ENCODE results near the gene RHOXF2B. TPM values are rescaled to one million over a fixed set of nuclear protein-coding genes. Genes with fewer than 3 reads are reported as not detected.
"Not testable (repeated sequence)": the region's sequence is repeated elsewhere in the genome, so short reads cannot be mapped to it uniquely, and the experiment has no call there.

Gene RHOXF2B
- polyA plus RNA-seq, 3 donors: 0.05 TPM; not detected in 2

DNA sequence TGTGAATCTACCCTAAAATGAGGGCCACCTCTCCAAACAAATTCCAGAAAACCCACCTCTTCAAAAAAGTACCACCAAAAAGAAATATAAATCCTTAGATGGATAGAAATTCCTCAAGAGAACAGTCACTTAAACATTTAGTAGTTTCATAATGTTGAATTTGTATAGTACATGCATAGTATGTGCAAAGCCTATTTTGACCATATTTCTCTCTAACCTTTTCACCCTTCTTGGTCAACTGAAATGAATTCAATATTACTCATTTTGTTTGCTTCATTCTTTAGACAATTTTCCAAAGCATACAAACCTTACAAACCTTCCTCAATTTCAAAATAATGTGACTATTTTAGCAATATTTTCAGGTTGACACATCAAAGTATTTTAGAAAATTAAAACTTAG lies 34.1 kb upstream of the RHOXF2B start:
- Histone ChIP-seq H3K27me3 (ENCODE audit: control insufficient read depth in 2 of 2, insufficient read depth in 2 of 2, low read length in 2 of 2) (no peaks in the 10 kb centered on the region), H3K4me2 (replicated peaks; ENCODE audit: extremely low read depth, low read length, poor library complexity, severe bottlenecking) (no peak overlapping the region), H2AFZ (ENCODE audit: insufficient read depth, low read depth, low read length, poor library complexity, severe bottlenecking) (no peak overlapping the region), H3K4me1 (ENCODE audit: control insufficient read depth in 1 of 2, insufficient read depth in 2 of 2, low read length in 2 of 2) (no peaks in the 10 kb centered on the region), H4K20me1 (ENCODE audit: insufficient read depth, low read length) (no peaks in the 10 kb centered on the region), H3K36me3 (replicated peaks in 1 of 2; ENCODE audit: control insufficient read depth in 1 of 2, insufficient read depth in 2 of 2, low read length in 2 of 2) (no peaks in the 10 kb centered on the region), H3K9ac (ENCODE audit: insufficient read depth, low read length, poor library complexity, severe bottlenecking) (no peak overlapping the region), H3K27ac (ENCODE audit: low read depth in 1 of 2, low read length in 2 of 2) (no peak overlapping the region), H3K4me3 (replicated peaks in 1 of 3; ENCODE audit: low read depth in 2 of 3, low read length in 3 of 3) (no peak overlapping the region), H3K9me3 (replicated peaks in 1 of 2; ENCODE audit: control insufficient read depth in 1 of 2, insufficient read depth in 1 of 2, low read length in 2 of 2) (peaks cover 0 to 3% of the 10 kb centered on the region in 2 donors), H3K79me2 (ENCODE audit: insufficient read depth, low read length) (no peaks in the 10 kb centered on the region)
- TF ChIP-seq, protein P1, sequence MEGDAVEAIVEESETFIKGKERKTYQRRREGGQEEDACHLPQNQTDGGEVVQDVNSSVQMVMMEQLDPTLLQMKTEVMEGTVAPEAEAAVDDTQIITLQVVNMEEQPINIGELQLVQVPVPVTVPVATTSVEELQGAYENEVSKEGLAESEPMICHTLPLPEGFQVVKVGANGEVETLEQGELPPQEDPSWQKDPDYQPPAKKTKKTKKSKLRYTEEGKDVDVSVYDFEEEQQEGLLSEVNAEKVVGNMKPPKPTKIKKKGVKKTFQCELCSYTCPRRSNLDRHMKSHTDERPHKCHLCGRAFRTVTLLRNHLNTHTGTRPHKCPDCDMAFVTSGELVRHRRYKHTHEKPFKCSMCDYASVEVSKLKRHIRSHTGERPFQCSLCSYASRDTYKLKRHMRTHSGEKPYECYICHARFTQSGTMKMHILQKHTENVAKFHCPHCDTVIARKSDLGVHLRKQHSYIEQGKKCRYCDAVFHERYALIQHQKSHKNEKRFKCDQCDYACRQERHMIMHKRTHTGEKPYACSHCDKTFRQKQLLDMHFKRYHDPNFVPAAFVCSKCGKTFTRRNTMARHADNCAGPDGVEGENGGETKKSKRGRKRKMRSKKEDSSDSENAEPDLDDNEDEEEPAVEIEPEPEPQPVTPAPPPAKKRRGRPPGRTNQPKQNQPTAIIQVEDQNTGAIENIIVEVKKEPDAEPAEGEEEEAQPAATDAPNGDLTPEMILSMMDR (IDR thresholded peaks at IDR 0.05): no peak
- Mint-ChIP-seq H3K36me3 (no peaks in the 10 kb centered on the region), H3K9me3 (peaks cover 0 to 7% (median 0%) of the 10 kb centered on the region in 7 donors), H3K4me3 (no peak overlapping the region), H3K27me3 (ENCODE audit: low read depth in 3 of 3) (peaks cover 0 to 13% (median 2%) of the 10 kb centered on the region in 3 donors), H3K4me1 (no peaks in the 10 kb centered on the region), H3K27ac (no peak overlapping the region)
- intact Hi-C loops (cut with micrococcal nuclease): no loop called here
- no peak for DNase-seq

DNA sequence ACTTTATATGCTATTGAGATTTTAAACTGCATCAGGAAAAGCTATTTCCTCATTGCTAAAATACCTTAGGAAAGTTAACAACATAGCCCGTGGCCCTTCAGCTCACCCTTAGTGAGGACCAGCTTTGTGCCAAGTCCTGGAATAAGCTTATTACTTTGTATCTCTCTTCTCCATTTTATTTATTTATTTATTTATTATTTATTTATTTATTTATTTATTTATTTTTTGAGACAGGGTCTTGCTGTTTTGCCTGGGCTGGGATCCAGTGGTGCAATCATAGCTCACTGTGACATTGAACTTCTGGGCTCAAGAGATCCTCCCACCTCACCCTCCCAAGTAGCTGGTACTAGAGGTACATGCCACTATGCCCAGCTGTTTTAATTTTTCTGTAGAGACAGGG lies 31.9 kb upstream of the RHOXF2B start:
- Mint-ChIP-seq H3K9me3 (peaks cover 2 to 8% (median 5%) of the 10 kb centered on the region in 7 donors), H3K4me1 (no peaks in the 10 kb centered on the region), H3K4me3 (no peak overlapping the region), H3K27ac (no peak overlapping the region), H3K36me3 (no peaks in the 10 kb centered on the region), H3K27me3 (ENCODE audit: low read depth in 3 of 3) (peaks cover 0 to 10% (median 0%) of the 10 kb centered on the region in 3 donors)
- no peak overlapping the region for H3K27ac ChIP-seq (ENCODE audit: low read depth in 1 of 2, low read length in 2 of 2)
- H3K36me3 ChIP-seq (replicated peaks in 1 of 2; ENCODE audit: control insufficient read depth in 1 of 2, insufficient read depth in 2 of 2, low read length in 2 of 2): no peaks in the 10 kb centered on the region
- intact Hi-C loops (cut with micrococcal nuclease): no loop called here
- no peaks in the 10 kb centered on the region for H3K4me1 ChIP-seq (ENCODE audit: control insufficient read depth in 1 of 2, insufficient read depth in 2 of 2, low read length in 2 of 2)
- H3K9me3 ChIP-seq (replicated peaks in 1 of 2; ENCODE audit: control insufficient read depth in 1 of 2, insufficient read depth in 1 of 2, low read length in 2 of 2): no peaks in the 10 kb centered on the region
- no peaks in the 10 kb centered on the region for H3K27me3 ChIP-seq (ENCODE audit: control insufficient read depth in 2 of 2, insufficient read depth in 2 of 2, low read length in 2 of 2)
- no peaks in the 10 kb centered on the region for H3K79me2 ChIP-seq (ENCODE audit: insufficient read depth, low read length)
- WGBS (ENCODE audit: insufficient coverage): no CpG with 5 or more reads among the region's 1 CpG
- no peaks in the 10 kb centered on the region for H4K20me1 ChIP-seq (ENCODE audit: insufficient read depth, low read length)
- H3K9ac ChIP-seq (ENCODE audit: insufficient read depth, low read length, poor library complexity, severe bottlenecking): no peak overlapping the region
- H3K4me2 ChIP-seq (replicated peaks; ENCODE audit: extremely low read depth, low read length, poor library complexity, severe bottlenecking): no peak overlapping the region
- H2AFZ ChIP-seq (ENCODE audit: insufficient read depth, low read depth, low read length, poor library complexity, severe bottlenecking): no peak overlapping the region
- TF ChIP-seq, protein P1 (IDR thresholded peaks at IDR 0.05): no peak
- H3K4me3 ChIP-seq (replicated peaks in 1 of 3; ENCODE audit: low read depth in 2 of 3, low read length in 3 of 3): no peak overlapping the region
- DNase-seq: no peak

DNA sequence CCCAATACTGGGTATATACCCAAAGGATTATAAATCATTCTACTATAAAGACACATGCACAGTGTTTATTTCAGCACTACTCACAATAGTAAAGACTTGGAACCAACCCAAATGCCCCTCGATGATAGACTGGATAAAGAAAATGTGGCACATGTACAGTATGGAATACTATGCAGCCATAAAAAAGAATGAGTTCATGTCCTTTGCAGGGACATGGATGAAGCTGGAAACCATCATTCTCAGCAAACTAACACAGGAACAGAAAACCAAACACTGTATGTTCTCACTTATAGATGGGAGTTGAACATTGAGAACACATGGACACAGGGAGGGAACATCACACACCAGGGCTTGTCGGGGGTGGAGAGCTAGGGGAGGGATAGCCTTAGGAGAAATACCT lies 27.2 kb upstream of the RHOXF2B start:
- intact Hi-C loops (cut with micrococcal nuclease); H3K27ac ChIP-seq (ENCODE audit: low read depth in 1 of 2, low read length in 2 of 2); DNase-seq; H3K79me2 ChIP-seq (ENCODE audit: insufficient read depth, low read length); H3K4me2 ChIP-seq (replicated peaks; ENCODE audit: extremely low read depth, low read length, poor library complexity, severe bottlenecking); H3K27me3 ChIP-seq (ENCODE audit: control insufficient read depth in 2 of 2, insufficient read depth in 2 of 2, low read length in 2 of 2); H4K20me1 ChIP-seq (ENCODE audit: insufficient read depth, low read length); H3K9ac ChIP-seq (ENCODE audit: insufficient read depth, low read length, poor library complexity, severe bottlenecking); H3K36me3 ChIP-seq (replicated peaks in 1 of 2; ENCODE audit: control insufficient read depth in 1 of 2, insufficient read depth in 2 of 2, low read length in 2 of 2); H3K4me3 ChIP-seq (replicated peaks in 1 of 3; ENCODE audit: low read depth in 2 of 3, low read length in 3 of 3); H3K27ac Mint-ChIP-seq; H2AFZ ChIP-seq (ENCODE audit: insufficient read depth, low read depth, low read length, poor library complexity, severe bottlenecking); H3K4me1 ChIP-seq (ENCODE audit: control insufficient read depth in 1 of 2, insufficient read depth in 2 of 2, low read length in 2 of 2); H3K27me3 Mint-ChIP-seq (ENCODE audit: low read depth in 3 of 3); H3K4me1 Mint-ChIP-seq; H3K4me3 Mint-ChIP-seq; H3K36me3 Mint-ChIP-seq: not testable (repeated sequence)
- WGBS (ENCODE audit: insufficient coverage): no CpG with 5 or more reads among the region's 2 CpGs
- peaks cover 9 to 41% (median 35%) of the 10 kb centered on the region in 7 donors for H3K9me3 Mint-ChIP-seq
- peaks cover 16 to 35% of the 10 kb centered on the region in 2 donors for H3K9me3 ChIP-seq (replicated peaks in 1 of 2; ENCODE audit: control insufficient read depth in 1 of 2, insufficient read depth in 1 of 2, low read length in 2 of 2)
